HL-60 (cell line): Measurements from ENCODE around the gene ACADS.

Experiments
- GABPA ChIP-seq: IDR thresholded peaks from 2 replicates; pipeline ENCODE4 v1.6.1; 2012; ENCODE audit warnings: low read depth
- POLR2AphosphoS5 ChIP-seq: IDR thresholded peaks from 2 replicates; pipeline ENCODE4 v1.6.1; 2012; ENCODE audit warnings: low read depth
- TF ChIP-seq, protein P1 (sequence below): IDR thresholded peaks from one replicate; pipeline ENCODE4 v1.5.1; 2011; ENCODE audit warnings: low read length, control low read depth, inconsistent platforms; ENCODE audit not compliant: insufficient read depth

- TF ChIP-seq POLR2AphosphoS5 (no peak), GABPA (no peak)
- TF ChIP-seq, protein P1, sequence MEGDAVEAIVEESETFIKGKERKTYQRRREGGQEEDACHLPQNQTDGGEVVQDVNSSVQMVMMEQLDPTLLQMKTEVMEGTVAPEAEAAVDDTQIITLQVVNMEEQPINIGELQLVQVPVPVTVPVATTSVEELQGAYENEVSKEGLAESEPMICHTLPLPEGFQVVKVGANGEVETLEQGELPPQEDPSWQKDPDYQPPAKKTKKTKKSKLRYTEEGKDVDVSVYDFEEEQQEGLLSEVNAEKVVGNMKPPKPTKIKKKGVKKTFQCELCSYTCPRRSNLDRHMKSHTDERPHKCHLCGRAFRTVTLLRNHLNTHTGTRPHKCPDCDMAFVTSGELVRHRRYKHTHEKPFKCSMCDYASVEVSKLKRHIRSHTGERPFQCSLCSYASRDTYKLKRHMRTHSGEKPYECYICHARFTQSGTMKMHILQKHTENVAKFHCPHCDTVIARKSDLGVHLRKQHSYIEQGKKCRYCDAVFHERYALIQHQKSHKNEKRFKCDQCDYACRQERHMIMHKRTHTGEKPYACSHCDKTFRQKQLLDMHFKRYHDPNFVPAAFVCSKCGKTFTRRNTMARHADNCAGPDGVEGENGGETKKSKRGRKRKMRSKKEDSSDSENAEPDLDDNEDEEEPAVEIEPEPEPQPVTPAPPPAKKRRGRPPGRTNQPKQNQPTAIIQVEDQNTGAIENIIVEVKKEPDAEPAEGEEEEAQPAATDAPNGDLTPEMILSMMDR = no peak
Observed at GRCh38 chr12:120733574-120733973, 7.9 kb downstream of the ACADS start.
